Hepatocyte (in vitro differentiated cells): ENCODE data around the gene JPH2. TPM values are rescaled to one million over a fixed set of nuclear protein-coding genes. Genes with fewer than 3 reads are reported as not detected.

ENCODE experiments used
- DNase-seq: peaks from one replicate; pipeline ENCODE4 v3.0.0-alpha.2; 2016; ENCODE audit warnings: low spot score
- H2AFZ ChIP-seq: fragments of 200-600 bp; sonication (generic); 2 replicates; pipeline ENCODE4 v1.6.0; 2016; ENCODE audit warnings: antibody characterized with exemption, mild to moderate bottlenecking
- H3K27ac ChIP-seq: fragments of 200-600 bp; sonication (generic); 2 replicates; pipeline ENCODE4 v1.5.1; 2016; ENCODE audit warnings: mild to moderate bottlenecking
- H3K27me3 ChIP-seq: fragments of 200-600 bp; sonication (generic); 2 replicates; pipeline ENCODE4 v1.6.1; 2016
- H3K36me3 ChIP-seq: fragments of 200-600 bp; sonication (generic); replicated peaks from 2 replicates; pipeline ENCODE4 v1.5.1; 2016; ENCODE audit warnings: low read depth; ENCODE audit not compliant: insufficient read depth
- H3K4me1 ChIP-seq: fragments of 200-600 bp; sonication (generic); 2 replicates; pipeline ENCODE4 v1.5.1; 2016; ENCODE audit warnings: mild to moderate bottlenecking, moderate library complexity; ENCODE audit not compliant: insufficient read depth
- H3K4me2 ChIP-seq: fragments of 200-600 bp; sonication (generic); 2 replicates; pipeline ENCODE4 v1.6.0; 2016
- H3K4me3 ChIP-seq: fragments of 200-600 bp; sonication (generic); 2 replicates; pipeline ENCODE4 v1.5.1; 2016; ENCODE audit warnings: mild to moderate bottlenecking
- H3K79me2 ChIP-seq: fragments of 200-600 bp; sonication (generic); 2 replicates; pipeline ENCODE4 v1.6.0; 2017; ENCODE audit warnings: mild to moderate bottlenecking
- H3K9me2 ChIP-seq: fragments of 200-600 bp; sonication (generic); replicated peaks from 2 replicates; pipeline ENCODE4 v1.6.0; 2017; ENCODE audit warnings: mild to moderate bottlenecking; ENCODE audit not compliant: insufficient read depth
- H3K9me3 ChIP-seq: fragments of 200-600 bp; sonication (generic); 2 replicates; pipeline ENCODE4 v1.5.1; 2016; ENCODE audit warnings: low read depth, mild to moderate bottlenecking
- H4K20me1 ChIP-seq: fragments of 200-600 bp; sonication (generic); 2 replicates; pipeline ENCODE4 v1.6.0; 2016; ENCODE audit warnings: mild to moderate bottlenecking; ENCODE audit not compliant: insufficient read depth, poor library complexity, severe bottlenecking
- CTCF ChIP-seq: fragments of 200-600 bp; sonication (generic); IDR thresholded peaks from 2 replicates; pipeline ENCODE4 v1.5.1; 2016; ENCODE audit warnings: antibody characterized with exemption, mild to moderate bottlenecking; ENCODE audit not compliant: poor library complexity
- EZH2 ChIP-seq: fragments of 200-600 bp; sonication (generic); IDR thresholded peaks from 2 replicates; pipeline ENCODE4 v1.6.1; 2016; ENCODE audit warnings: antibody characterized with exemption, mild to moderate bottlenecking, borderline replicate concordance
- EZH2phosphoT487 ChIP-seq: fragments of 200-600 bp; sonication (generic); IDR thresholded peaks from one replicate; pipeline ENCODE4 v1.6.1; 2018; ENCODE audit warnings: antibody characterized with exemption, mild to moderate bottlenecking, low read depth, moderate library complexity; ENCODE audit not compliant: unreplicated experiment, severe bottlenecking
- WGBS: methylation state at CpG from one replicate; pipeline ENCODE4 v1.1.6; 2016; ENCODE audit warnings: low lambda C conversion rate; ENCODE audit errors: missing lambda C conversion rate; 5-methylcytosine and 5-hydroxymethylcytosine counted together
- polyA plus RNA-seq: library from polyadenylated mRNA; unstranded; fragments of >200 nt; fragmentation: Nextera tagmentation; extraction: Ambion mirVana; gene quantifications from 2 replicates; pipeline ENCODE4 v1.2.1, GENCODE V29; 2016
- total RNA-seq: library from RNA; depleted of rRNA; stranded (reverse); fragments of >200 nt; gene quantifications from 2 replicates; pipeline ENCODE4 v1.2.3, GENCODE V29; 2014

JPH2 gene
- total and polyA plus RNA-seq, 2 experiments from 2014 or later, result 6.6 to 8.3 TPM

- no peak for DNase-seq
- no peak for TF ChIP-seq CTCF
- no peak for TF ChIP-seq EZH2phosphoT487
- no peak for TF ChIP-seq EZH2
Measured at GRCh38 chr20:44065401-44066340, 121.3 kb downstream of the JPH2 start.

GRCh38 chr20:44064501-44065400 lies 122.2 kb downstream of the JPH2 start:
- Histone ChIP-seq H3K27ac (no peak overlapping the region), H3K4me1 (no peaks in the 10 kb centered on the region), H3K27me3 (no peaks in the 10 kb centered on the region), H3K79me2 (no peaks in the 10 kb centered on the region), H3K9me2 (no peaks in the 10 kb centered on the region), H3K9me3 (no peaks in the 10 kb centered on the region), H3K4me3 (no peak overlapping the region), H3K36me3 (no peaks in the 10 kb centered on the region), H3K4me2 (no peak overlapping the region), H2AFZ (no peak overlapping the region), H4K20me1 (no peaks in the 10 kb centered on the region)
- DNase-seq, result no peak
- TF ChIP-seq EZH2 (no peak), CTCF (no peak), EZH2phosphoT487 (no peak)
- WGBS, result 94% methylated on average over 17 of the region's 17 CpGs

More at GRCh38 chr20:44065401-44066340, 121.3 kb downstream of the JPH2 start:
- H3K4me3 ChIP-seq, result no peak overlapping the region
- H2AFZ ChIP-seq, result no peak overlapping the region
- H4K20me1 ChIP-seq, result no peaks in the 10 kb centered on the region
- no peaks in the 10 kb centered on the region for H3K79me2 ChIP-seq
- no peaks in the 10 kb centered on the region for H3K9me2 ChIP-seq
- no peaks in the 10 kb centered on the region for H3K36me3 ChIP-seq
- H3K4me2 ChIP-seq, result no peak overlapping the region
- no peak overlapping the region for H3K27ac ChIP-seq
- no peaks in the 10 kb centered on the region for H3K4me1 ChIP-seq
- WGBS, result 94% methylated on average over 10 of the region's 20 CpGs
- H3K9me3 ChIP-seq, result no peaks in the 10 kb centered on the region
- H3K27me3 ChIP-seq, result no peaks in the 10 kb centered on the region

Other genes starting within 250 kb of the JPH2 start
- gene OSER1, start 23.6 kb upstream of the JPH2 start, total RNA-seq, result 34.7 and 42.7 TPM in 2 replicates
- gene OSER1, start 23.6 kb upstream of the JPH2 start, polyA plus RNA-seq, result 33.8 and 49.4 TPM in 2 replicates
- gene GDAP1L1, start 60.1 kb upstream of the JPH2 start, total RNA-seq, result 0.48 and 2.2 TPM in 2 replicates
- gene GDAP1L1, start 60.1 kb upstream of the JPH2 start, polyA plus RNA-seq, result 0.57 and 0.77 TPM in 2 replicates
- 6.7 and 6.8 TPM in 2 replicates for gene FITM2, start 124.0 kb upstream of the JPH2 start, total RNA-seq
- 2.3 and 4.6 TPM in 2 replicates for gene FITM2, start 124.0 kb upstream of the JPH2 start, polyA plus RNA-seq
- gene R3HDML, start 149.9 kb upstream of the JPH2 start, total RNA-seq, result 0.23 TPM in 1 of 2 replicates, not detected in the other
- gene R3HDML, start 149.9 kb upstream of the JPH2 start, polyA plus RNA-seq, result 0.21 TPM in 1 of 2 replicates, not detected in the other
- gene HNF4A, start 168.5 kb upstream of the JPH2 start, total RNA-seq, result 66.7 and 88.0 TPM in 2 replicates
- gene HNF4A, start 168.5 kb upstream of the JPH2 start, polyA plus RNA-seq, result 27.9 and 38.2 TPM in 2 replicates